HepG2 (cell line): ENCODE results near the gene CYTH1.

ENCODE experiments used
- CTCF ChIP-seq: sonication (generic); formaldehyde crosslinking; IDR thresholded peaks from 2 replicates; pipeline ENCODE4 v1.5.0; 2020; ENCODE audit warnings: mild to moderate bottlenecking, missing genetic modification reagents, moderate library complexity
- FLYWCH1 ChIP-seq: sonication (generic); formaldehyde crosslinking; IDR thresholded peaks from 2 replicates; pipeline ENCODE4 v1.8.1; 2023; ENCODE audit warnings: mild to moderate bottlenecking, missing genetic modification reagents
- FOXK2 ChIP-seq: fragments of 450-650 bp; IDR thresholded peaks from 2 replicates; pipeline ENCODE4 v1.6.1; 2016
- GTF2F1 ChIP-seq: fragments of 150-350 bp; IDR thresholded peaks from 2 replicates; pipeline ENCODE4 v1.6.1; 2014; ENCODE audit warnings: low read length
- POLR2A ChIP-seq, 2 experiments: IDR thresholded peaks; 2 replicates each; pipeline ENCODE4 v1.6.1; 2011; ENCODE audit warnings: low read depth in 2 of 2, low read length in 2 of 2, mild to moderate bottlenecking in 1 of 2, moderate library complexity in 1 of 2; ENCODE audit not compliant: insufficient read depth in 1 of 2

DNA sequence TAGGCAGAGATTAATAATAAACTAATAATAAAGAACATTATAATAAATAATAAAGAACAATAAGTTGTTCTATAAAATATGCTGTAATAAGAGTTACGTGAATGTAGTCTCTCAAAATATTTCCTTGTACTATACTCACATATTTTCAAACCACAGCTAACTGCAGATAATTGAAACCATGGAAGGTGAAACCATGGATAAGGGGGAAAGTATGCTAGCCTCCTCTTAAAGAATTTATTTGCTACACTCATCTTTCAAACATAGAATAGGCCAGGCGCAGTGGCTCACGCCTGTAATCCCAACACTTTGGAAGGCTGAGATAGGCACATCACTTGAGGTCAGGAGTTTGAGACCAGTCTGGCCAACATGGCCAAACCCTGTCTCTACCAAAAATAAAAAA is 18.5 kb downstream of the CYTH1 start:
- no peak for TF ChIP-seq CTCF (CRISPR knock-in tag)
- no peak for TF ChIP-seq FOXK2
- TF ChIP-seq POLR2A (IDR thresholded peaks at IDR 0.05; ENCODE audit: insufficient read depth in 1 of 2, low read depth in 2 of 2, low read length in 2 of 2): no peak
- TF ChIP-seq FLYWCH1 (CRISPR knock-in tag): no peak
- TF ChIP-seq GTF2F1: no peak
